GM18858 (cell line): ENCODE measurements around the gene SLC39A9.
"Not testable (repeated sequence)": the region's sequence is repeated elsewhere in the genome, so short reads cannot be mapped to it uniquely, and the experiment has no call there.

Experiments
- ATAC-seq: cut with Tn5 transposase; IDR thresholded peaks from one replicate; pipeline ENCODE4 v1.9.1; 2021; ENCODE audit not compliant: unreplicated experiment

Gene SLC39A9

DNA sequence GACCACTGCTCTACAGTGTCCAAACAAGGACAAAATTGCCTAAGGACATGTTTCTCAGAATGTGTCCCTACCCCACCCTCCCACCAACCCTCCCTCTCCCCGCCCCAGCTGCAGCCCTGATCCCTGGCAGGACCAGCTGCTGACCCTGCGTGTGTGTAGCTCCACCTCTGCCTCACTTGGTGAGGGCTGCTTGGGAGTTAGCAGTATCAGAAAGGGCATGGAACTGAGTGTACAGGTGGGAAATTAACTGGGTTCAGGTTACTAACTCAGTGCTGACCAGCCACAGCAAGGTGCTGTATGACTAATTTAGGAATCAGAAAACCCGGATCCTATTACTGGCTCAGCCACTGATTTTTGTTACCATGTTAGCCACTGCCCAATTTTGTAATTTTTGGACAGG is 74.8 kb downstream of the SLC39A9 start:
- ATAC-seq = no peak

DNA sequence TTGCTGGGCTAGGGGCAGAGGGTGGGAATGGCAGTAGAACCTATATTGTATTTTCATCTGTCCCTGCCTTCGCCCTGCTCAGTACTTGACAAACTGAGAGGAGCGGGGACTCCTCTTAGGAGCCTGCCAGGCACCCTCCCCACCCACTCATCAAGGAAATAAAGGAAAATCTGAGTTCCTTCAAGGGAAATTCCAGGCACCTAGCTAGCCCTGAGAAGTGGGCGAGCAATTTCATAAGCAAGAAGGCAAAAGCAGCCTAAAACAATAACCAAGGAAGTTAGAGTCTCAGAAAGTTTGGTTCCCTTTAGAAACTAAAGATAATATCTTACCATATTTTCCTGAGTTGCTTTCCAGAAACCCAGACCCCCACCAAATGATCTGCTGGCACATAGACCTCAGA is 75.5 kb downstream of the SLC39A9 start:
- ATAC-seq = no peak

DNA sequence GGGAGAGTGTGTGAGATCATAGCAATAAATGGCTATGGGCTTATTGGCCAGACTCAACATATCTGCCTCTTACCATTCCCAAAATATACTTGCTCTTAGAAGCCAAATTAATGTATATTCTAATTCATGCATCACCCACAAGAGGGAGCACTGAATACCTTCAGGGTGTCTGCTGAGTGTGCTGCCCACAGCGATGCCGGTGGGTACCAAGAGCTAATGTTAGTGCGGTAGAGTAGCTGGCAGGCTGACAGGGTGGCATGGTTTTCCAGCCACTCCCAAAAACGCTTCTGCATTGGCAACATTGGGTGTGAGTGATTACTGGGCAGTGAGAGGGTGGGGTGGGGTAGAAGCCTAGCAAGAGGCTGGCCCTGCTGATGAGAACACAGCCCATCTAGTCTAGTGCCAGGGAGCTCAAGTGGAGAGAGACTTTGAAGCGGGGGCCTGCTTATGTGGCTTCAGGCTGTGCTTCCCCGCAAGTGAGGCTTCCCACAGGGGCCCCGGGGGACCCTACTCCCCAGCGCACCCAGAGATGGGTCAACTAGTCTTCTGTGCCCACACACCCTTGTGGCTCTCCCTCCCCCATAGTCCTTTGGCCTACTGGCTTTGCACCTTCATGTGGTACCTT is 76.8 kb downstream of the SLC39A9 start:
- no peak for ATAC-seq

DNA sequence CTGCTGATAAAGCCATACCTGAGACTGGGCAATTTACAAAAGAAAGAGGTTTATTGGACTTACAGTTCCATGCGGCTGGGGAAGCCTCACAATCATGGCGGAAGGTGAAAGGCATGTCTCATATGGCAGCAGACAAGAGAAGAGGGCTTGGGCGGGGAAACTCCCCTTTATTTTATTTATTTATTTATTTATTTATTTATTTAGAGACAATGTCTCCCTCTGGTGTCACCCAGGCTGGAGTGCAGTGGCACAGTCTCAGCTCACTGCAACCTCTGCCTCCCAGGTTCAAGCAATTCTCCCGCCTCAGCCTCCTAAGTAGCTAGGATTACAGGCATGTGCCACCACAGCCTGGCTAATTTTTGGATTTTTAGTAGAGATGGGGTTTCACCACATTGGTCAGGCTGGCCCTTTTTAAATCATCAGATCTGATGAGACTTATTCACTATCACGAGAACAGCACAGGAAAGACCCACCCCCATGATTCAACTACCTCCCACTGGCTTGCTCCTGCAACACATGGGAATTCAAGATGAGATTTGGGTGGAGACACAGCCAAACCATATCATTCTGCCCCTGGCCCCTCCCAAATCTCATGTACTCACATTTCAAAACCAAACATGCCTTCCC is 78.4 kb downstream of the SLC39A9 start:
- not testable (repeated sequence) for ATAC-seq

DNA sequence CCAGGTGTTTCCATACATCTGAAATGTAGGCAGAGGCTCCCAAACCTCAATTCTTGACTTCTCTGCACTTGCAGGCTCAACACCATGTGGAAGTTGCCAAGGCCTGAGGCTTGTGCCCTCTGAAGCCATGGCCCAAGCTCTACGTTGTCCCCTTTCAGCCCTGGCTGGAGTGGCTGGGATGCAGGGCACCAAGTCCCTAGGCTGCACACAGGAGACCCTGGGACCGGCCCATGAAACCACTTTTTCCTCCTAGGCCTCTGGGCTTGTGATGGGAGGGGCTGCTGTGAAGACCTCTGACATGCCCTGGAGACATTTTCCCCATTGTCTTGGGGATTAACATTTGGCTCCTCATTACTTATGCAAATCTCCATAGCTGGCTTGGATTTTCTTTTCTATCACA is 79.6 kb downstream of the SLC39A9 start:
- ATAC-seq = not testable (repeated sequence)

DNA sequence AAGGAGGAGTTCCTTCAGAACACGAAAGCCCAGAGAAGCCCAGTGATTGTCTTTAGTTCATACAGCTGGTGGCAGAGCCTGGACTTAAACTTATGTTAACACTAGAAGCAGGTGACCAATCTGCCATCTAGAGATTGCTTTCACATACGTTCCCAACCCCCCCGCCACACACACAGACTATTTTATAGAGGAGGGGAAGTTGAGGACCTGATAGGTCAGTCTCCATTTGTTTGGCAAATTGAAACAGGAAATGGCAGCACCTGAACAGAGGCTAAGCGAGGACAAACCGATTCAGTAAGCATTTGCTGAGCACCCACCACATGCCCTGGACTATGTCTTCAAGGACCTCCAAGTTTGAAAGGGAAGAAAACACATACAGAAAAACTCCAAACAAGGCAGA is 81.2 kb downstream of the SLC39A9 start:
- no peak for ATAC-seq

DNA sequence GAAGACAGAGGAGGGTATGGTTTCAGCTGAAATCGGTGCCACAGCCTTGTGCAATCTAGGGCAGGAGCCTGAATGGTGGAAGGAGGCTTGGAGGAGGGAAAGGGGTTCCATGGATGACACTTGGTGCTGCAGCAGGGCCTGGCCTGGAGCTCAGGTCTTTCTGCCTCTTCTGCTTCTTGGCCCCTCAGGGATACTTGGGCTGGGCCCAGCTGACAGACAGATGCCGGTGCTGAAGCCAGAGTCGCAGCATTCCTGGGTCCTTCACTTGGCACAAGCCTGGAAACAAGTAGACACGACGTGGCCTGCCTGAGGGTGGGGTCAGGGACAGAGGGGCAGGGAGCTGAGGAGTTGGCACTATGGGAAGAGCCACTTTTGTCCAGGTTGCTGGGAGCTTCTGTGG is 81.6 kb downstream of the SLC39A9 start:
- ATAC-seq = no peak

DNA sequence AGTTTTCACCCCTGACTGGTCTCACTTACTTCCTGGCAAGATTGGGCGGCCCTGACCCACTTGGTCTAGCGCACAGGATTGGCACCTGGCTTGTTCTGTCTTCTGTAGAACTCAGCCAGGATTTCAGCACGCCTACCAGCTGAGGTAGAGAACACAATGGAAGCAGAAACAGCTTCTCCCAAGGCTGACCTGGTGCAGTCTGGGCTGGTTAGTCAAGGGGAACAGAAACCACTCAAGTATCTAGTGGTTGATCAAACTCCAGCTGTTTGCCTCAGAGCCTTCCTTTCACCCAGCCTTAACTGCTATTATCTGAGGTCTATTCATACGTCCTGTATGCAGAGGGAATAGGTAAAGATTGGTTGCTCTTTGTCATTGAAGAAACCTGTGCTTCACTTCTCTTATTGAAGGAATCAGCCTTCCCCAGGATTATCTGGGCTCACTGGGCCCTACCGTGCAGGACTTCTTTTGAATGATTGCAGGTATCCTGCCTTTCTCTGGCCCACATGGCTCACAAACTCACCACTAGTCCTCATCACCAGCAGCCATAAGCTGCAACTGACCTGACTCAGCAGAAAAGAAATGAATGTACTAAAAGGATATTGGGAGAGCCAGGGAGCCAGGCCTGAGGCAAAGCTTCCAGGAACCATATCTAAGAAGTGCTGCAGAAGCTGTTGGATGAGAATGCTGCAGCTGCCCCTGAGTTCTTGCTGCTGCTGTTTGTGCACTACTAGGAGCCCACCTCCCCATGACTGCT is 83.5 kb downstream of the SLC39A9 start:
- peak; percentile 95 for ATAC-seq

DNA sequence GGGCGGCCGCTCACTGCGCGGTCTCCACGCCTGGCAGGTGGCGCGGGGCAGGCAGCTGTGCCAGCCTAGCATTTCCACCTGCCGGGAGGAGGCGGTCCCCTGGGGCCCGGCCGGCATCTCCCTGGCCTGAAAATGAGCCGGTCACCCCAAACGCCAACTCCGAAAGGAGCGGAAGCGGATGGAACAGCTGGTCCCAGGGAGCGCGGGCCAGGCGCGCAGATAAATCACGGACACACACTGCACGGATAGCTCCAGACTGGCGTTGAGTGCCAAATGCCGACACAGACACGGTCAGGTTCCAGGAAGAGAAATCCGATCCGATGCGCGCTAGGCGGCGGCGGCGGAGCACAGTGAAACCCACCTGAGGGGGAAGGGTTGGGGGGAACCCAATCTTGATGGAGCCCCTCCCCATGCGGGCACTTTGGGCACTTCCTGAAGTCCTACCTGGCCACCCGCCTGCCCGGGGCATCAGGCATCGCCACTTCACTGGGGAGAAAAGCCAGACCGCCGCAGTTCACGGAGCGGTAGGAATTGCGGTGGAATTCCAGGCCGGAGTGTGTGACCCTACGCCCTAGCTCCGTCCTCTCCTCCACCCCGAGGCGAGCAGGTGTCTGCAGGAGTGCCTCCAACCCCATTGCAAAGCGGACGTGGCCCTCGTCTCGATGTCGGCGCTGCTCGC is 85.4 kb downstream of the SLC39A9 start:
- ATAC-seq = no peak

DNA sequence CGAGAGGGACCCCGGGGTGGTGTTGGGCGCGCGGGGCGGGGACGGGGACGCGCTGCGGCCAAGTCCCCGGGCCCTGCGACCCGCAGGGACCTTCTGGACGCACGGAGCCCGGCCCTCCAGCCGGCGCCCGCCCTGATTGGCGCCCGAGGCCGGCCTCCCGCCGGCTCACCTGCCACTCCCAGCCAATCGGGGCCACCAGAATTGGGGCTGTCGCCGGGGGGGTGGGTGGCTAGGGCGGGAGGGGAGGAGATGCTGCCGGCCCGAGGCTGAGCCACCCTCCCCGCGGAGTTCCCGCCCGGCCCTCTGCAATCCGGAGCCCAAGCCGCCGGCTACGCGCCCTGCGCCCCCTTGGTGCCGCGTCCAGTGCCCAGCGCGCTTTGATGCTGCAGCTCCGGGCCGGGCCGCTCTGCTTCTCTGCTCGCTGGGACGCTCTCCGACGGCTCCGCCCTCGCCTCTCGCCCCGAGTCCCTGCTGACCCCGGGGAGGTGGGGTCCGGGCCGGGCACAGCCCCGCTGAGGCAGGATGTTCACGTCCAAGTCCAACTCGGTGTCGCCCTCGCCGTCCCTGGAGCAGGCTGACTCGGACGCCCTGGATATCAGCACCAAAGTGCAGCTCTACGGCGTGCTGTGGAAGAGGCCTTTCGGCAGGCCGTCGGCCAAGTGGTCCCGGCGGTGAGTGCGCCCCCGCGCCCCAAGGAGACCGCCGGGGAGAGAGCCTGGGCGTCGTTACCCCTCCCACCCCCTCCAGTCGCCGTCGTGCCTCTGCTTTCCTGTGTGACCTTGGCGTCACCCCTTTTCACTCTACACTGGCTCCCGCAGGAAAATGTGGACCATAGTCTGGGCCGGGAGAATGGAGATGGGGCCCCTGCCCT is 86.2 kb downstream of the SLC39A9 start, which contains the start of gene PLEKHD1:
TSS of gene PLEKHD1 (plus strand) at position 285 of the 871 bp plus-strand sequence. CDS start at position 523, 238 bp downstream.
- no peak for ATAC-seq

DNA sequence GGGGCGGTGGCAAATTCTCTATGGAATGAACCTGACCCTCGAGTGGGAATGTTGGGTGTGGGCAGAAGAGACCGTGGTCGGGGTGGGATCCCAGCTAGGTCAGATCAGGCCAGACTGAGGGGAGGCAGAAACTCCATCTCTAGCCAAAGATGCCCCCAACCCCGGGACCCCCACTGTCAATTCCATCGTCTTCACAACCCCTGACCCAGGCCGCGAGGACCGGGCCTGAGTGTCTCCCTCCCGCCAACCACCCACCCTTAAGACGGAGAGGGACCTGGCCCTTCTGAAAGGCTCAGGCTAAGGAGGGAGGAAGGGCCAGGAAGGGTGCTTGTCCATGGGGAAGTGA is 86.8 kb downstream of the SLC39A9 start:
- ATAC-seq = no peak

DNA sequence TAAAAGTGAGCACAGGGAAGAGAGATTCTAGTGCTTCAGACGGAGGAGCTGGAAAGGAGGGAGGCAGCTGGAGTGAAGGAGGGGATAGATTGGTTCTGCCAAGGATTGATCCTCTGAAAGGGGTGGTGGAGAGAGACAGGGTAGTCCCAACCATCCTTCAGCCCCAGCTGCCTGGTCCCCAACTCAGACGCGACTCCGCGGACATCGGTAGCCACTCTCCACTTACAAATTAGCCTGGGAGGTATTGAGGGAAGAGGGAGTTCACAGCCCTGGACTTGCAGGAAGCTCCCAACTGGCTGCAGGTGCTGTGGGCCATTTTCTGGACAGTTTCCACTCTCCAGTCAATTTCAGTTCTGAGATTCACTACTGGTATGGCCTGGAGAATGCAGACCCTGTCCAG is 87.2 kb downstream of the SLC39A9 start:
- ATAC-seq = no peak

DNA sequence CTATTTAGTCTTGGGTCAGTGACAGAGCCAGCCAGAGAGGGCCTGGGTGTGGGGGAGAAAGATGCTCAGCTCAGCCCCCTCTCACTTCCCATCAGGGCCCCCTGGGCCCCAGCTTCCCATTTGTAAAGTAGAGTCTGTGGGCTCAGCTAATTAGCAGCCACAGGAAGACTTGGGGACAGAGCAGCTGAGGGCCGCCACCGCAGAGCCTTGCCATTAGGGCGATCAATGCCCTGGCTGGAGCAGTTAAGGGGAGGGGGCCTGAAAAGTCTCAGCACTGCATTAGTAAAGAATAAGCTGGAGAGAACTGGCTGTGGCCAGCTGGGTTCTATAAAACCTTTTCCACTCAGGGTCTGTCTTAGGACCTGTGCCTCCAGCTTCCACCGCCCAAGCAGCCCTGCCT is 88.7 kb downstream of the SLC39A9 start:
- no peak for ATAC-seq

DNA sequence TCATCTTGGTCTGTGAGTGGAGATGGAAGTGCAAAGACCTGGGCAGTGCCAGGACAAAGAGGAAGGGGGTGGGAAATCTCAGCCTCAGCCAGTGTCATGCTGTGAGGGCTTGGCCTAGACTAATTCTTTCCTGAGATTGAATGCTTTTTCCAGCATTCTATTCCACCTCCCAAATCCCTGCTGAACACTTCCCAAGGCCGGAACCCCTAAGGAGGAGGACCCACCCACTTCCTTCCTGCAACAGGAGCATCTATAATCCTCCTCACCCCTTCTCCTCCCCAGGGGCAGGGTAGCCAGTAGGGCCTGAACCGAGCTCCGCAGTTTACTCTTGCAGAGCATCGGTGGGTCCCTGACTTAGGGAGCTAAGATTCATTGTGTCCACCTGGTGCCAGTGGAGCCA is 89.3 kb downstream of the SLC39A9 start:
- ATAC-seq = no peak

DNA sequence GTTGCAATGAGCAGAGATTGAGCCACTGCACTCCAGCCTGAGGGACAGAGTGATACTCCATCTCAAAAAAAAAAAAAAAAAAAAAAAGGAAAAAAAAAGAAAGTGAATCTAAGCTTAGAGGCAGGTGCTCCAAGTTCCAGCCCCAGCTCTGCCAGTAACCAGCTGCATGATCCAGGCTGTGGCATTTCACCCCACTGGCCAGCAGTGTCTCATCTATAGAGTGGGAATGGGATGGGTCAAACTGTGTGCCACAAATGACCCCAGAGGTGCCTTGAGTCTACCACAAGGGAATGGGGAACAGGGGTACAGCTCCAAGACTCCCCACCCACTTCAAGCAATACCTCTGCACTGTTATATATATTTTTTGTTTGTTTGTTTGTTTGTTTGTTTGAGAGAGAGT is 91.0 kb downstream of the SLC39A9 start:
- no peak for ATAC-seq

DNA sequence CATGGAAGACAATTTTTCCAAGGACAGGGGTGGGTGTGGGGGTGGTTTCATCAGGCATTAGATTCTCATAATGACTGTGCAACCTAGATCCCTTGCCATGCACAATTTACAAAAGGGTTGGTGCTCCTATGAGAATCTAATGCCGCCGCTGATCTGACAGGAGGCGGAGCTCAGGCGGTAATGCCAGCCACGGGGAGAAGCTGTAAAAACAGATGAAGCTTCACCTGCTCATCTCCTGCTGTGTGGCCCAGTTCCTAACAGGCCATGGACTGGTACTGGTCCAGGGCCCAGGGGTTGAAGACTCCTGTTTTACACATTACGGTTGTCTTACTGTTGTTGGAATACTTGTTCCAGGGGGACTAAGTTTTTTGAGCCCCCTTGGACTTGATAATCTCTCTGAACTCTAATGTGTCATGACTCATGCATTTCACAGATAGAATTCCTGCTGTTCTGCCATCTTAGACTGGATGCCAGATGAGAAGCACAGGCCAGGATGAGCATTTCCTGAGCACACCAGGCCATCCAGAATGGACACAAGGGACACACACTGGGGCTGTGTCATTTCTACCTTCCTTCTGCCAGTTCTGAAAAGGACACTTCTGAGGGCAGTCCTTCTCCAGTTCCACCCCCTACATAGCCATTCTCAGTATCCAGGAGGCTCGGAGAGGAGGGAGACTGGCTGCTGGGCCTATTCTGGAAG is 91.9 kb downstream of the SLC39A9 start:
- ATAC-seq = no peak

DNA sequence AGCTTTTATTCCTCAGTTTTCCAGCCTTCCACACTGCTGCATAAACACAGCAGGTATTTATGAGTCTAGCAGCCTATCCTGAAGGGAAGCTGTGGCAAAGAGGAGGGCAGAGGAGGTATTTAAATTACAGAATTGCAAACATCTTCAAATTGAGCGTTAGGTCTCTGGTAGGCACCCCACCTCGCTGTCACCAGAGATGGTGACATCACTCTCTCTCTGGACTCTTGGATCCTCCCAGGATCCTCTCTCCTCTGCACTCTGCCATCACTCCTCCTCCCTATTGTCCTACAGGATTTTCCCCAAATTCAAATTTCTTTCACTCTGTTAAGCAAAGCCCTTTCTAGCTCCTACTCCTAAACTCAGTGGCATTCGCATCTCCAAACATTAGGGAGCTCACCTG is 92.7 kb downstream of the SLC39A9 start:
- no peak for ATAC-seq

DNA sequence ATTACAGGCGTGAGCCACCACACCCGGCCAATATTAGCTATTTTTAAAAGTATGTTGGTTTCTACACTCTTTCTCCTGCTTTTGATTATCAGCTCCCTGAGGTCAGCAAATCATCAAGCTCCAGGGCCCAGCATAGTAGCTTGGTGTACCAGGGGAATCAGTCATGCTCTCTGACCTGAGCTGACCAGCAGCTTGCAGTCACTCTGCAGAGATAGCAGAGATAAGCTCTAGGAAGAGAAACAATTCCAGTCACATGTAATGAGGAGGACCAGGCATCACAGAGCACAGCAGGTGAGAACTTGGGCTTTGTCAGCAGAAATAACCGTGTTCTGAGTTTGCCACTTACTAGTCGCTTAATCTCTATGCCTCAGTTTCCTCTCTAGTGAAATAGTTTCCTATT is 94.5 kb downstream of the SLC39A9 start:
- no peak for ATAC-seq

DNA sequence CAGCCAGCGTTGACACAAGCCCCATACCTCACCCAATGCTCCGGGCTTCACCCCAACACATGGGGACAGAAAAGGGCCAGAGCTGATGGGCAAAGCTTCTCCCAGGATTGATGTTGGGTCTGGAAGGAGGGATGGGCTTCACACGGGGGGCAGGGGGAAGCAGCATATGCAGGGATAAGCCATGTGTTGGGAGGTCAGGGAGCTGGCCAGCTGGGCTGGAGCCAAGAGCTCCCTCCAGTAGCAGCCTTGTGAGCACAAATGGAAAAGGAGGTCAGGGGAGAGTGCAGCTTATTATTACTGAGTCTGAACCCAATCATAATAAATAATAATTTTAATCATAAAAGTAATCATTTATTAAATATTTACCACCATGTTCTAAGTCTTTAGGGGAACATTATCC is 95.3 kb downstream of the SLC39A9 start:
- no peak for ATAC-seq

DNA sequence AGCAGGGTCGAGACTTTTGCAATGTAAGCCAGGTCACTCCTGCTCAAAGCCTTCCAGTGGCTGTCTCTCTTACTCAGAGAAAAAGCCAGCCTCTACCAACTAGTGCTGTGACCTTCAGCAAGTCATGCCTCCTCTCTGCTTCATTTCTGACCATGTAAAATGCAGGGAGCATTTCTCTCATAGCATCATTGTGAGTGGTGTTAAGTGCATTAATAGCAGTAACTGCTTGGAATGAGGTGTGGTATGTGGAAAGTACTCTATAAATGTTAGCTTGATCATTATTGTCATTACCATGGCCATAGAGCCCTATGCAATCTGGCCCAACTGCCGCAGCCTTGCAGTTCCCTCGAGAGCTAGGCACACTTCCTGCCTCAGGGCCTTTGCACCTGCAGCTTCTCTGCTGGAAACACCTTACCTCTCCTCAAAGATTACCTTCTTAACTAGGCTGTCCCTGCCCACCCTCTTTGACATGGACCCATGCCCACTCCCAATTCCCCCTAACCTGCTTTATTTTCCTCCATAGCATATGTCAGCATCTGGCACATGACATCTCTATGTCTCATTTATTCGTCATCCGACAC is 96.9 kb downstream of the SLC39A9 start:
- ATAC-seq = no peak
